Measurements from ENCODE around the gene FN3KRP.

- TF ChIP-seq CTCF (IDR thresholded peaks at IDR 0.05) (no peak), POLR2A (IDR thresholded peaks at IDR 0.05) (peak in 1 of 2 donors; percentile 26), POLR2AphosphoS5 (IDR thresholded peaks at IDR 0.05) (peak; percentile 93), EP300 (IDR thresholded peaks at IDR 0.05) (no peak)
Observed at GRCh38 chr17:82751571-82752370, 35.3 kb downstream of the FN3KRP start, which contains the start of gene TBCD.

Measured in gastroesophageal sphincter (tissue), 3 donors.